ENCODE measurements around the gene CD63. TPM values are rescaled to one million over a fixed set of nuclear protein-coding genes. Genes with fewer than 3 reads are reported as not detected.
"Not testable (repeated sequence)": the region's sequence is repeated elsewhere in the genome, so short reads cannot be mapped to it uniquely, and the experiment has no call there.

The CD63 gene, protein sequence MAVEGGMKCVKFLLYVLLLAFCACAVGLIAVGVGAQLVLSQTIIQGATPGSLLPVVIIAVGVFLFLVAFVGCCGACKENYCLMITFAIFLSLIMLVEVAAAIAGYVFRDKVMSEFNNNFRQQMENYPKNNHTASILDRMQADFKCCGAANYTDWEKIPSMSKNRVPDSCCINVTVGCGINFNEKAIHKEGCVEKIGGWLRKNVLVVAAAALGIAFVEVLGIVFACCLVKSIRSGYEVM
- 131 TPM for polyA plus RNA-seq (2012; ENCODE audit: missing spikeins)

DNA sequence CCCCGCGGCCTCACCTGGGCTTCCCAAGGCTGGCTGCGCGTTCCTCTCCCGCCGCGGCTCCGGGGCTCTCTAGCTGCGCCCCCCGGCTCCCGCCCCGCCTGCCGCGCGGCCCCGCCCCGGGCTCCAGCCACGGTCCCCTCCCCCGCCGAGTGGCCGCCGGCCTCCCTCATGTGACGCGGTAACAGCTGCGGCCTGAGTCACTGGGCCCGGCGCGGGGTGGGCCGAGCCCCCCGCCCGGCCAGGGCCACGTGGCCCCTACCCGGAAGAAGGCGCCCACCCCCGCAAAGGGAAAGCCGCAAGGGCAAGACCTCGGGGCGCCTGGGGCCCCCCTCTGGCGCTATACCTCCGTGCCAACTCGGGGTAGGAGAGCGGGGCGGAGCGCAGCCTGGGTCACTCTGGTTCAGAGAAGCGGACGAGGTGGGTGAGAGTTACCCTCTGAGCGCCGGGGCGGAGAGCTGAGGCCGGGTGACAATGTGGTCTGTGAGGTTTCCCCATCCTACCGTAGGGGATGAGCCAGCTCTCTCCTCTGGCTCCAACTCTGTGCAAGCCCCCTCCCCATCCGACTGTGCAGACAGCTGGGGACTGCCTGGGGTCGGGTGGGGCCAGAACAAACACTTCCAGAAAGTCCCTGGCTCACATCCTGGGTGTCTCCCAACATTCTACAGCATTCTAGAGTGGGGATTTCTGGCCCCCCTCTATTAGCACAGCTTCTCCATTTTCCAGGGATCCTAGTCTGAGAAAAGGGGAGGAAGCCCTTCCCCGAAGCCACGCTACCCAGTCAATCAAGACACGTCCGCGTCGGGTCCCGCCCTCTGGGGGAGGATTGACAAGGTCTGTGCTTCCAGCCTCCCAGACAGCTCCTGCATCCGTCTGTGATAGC, at the start of gene CD63:
TSS of gene CD63 (minus strand) at position 71 of the 880 bp plus-strand sequence. CDS start 668 bp downstream, outside the sequence.
- FAIRE-seq = peak; percentile 66
- peak; percentile 93 for DNase-seq (ENCODE audit: insufficient read length)
- peak; percentile 53 for TF ChIP-seq TAF1 (IDR thresholded peaks at IDR 0.05; ENCODE audit: borderline replicate concordance, low read depth, low read length)
- peak; percentile 15; the same call in 1 of the 2 replicates for TF ChIP-seq POLR2AphosphoS5 (IDR thresholded peaks at IDR 0.05; ENCODE audit: low read depth, low read length)
- TF ChIP-seq POLR2A (IDR thresholded peaks at IDR 0.05; ENCODE audit: low read depth, low read length) = peak; percentile 63

DNA sequence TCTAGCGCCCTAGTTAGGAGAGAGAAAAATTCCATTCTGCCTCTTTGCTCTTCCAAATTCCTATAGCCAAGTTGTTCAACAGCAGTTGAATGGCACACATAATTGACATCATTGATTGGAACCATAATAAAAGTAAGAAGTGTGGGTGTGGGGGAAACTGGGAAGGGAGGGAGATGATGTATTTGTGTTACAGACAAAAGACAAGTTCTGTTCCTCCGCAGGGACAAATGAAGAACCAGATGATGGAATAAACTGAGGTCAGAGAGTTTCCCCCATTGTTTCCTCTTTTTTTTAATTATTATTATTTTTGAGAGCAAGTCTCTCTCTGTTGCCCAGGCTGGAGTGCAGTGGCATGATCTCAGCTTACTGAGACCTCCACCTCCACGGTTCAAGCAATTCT, 49.0 kb upstream of the CD63 start:
- DNase-seq (ENCODE audit: insufficient read length) (no peak), FAIRE-seq (no peak)
- no peak for TF ChIP-seq POLR2AphosphoS5 (IDR thresholded peaks at IDR 0.05; ENCODE audit: low read depth, low read length)
- TF ChIP-seq POLR2A (IDR thresholded peaks at IDR 0.05; ENCODE audit: low read depth, low read length) = no peak
- no peak for TF ChIP-seq TAF1 (IDR thresholded peaks at IDR 0.05; ENCODE audit: borderline replicate concordance, low read depth, low read length)

DNA sequence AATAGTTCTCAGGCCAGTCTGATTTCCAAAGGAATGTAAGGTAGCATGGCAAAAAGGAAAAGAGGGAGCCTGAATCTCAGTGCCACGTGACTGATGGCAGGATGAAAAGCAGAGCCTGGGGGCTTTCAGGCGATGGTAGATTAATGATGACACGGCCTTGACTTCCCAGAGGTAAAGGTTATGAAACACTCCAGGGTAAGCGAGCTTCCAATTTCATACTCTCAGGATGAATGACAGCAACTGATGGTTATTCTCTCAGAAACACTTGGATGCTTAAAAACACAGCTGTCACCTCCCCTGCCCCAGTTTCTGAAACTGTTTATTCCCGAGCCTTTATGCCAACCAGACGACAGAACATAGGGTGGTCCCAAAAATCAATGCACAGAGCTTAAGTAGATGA, 42.9 kb upstream of the CD63 start:
- no peak for DNase-seq (ENCODE audit: insufficient read length)

DNA sequence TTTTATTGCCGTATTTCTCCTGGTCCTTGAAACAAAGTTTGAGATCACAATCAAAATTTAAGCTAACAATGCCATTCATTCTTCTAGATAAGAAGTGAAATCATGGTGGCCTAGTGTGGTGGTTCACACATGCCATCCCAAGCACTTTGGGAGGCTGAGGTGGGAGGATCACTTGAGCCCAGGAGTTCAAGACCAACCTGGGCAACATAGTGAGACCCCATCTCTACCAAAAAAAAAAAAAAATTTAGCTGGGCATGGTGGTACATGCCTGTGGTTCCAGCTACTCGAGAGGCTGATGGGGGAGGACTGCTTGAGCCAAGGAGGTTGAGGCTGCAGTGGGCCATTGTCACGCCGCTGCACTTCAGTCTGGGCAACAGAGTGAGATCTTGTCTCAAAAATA, 38.3 kb upstream of the CD63 start:
- FAIRE-seq = no peak
- DNase-seq (ENCODE audit: insufficient read length) = no peak
- no peak for TF ChIP-seq POLR2A (IDR thresholded peaks at IDR 0.05; ENCODE audit: low read depth, low read length)
- TF ChIP-seq POLR2AphosphoS5 (IDR thresholded peaks at IDR 0.05; ENCODE audit: low read depth, low read length) = no peak
- no peak for TF ChIP-seq TAF1 (IDR thresholded peaks at IDR 0.05; ENCODE audit: borderline replicate concordance, low read depth, low read length)

More for the DNA sequence above, 42.9 kb upstream of the CD63 start:
- TF ChIP-seq POLR2A (IDR thresholded peaks at IDR 0.05; ENCODE audit: low read depth, low read length) (no peak), TAF1 (IDR thresholded peaks at IDR 0.05; ENCODE audit: borderline replicate concordance, low read depth, low read length) (no peak), POLR2AphosphoS5 (IDR thresholded peaks at IDR 0.05; ENCODE audit: low read depth, low read length) (no peak)
- no peak for FAIRE-seq

DNA sequence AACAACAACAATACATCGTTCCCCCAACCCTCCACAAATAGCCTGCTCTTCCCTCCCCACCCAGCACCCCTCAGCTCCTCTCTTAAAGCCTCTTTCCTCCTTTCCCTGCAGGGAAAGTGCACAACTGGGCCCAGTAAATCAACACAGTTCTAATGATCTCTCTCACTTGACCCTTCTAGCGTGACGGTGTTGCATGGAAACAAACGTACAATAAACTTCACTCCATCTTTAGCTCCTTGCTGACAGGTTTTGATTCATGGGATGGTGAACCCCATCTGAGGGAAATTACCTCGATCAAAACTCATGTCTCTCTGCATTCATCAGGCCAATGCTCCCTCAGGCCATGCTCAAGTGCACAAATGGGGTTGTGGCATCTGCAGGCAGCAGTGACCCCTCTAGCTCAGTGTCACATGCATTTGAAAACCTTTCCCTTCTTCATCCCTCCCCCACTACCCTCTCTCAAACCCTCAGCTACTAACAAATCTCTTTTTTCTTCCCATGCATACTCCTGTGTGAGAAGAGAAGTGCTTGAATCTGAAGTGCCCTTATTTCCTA, 37.0 kb upstream of the CD63 start:
- FAIRE-seq = no peak
- TF ChIP-seq POLR2A (IDR thresholded peaks at IDR 0.05; ENCODE audit: low read depth, low read length) (no peak), TAF1 (IDR thresholded peaks at IDR 0.05; ENCODE audit: borderline replicate concordance, low read depth, low read length) (no peak), POLR2AphosphoS5 (IDR thresholded peaks at IDR 0.05; ENCODE audit: low read depth, low read length) (no peak)
- DNase-seq (ENCODE audit: insufficient read length) = no peak

DNA sequence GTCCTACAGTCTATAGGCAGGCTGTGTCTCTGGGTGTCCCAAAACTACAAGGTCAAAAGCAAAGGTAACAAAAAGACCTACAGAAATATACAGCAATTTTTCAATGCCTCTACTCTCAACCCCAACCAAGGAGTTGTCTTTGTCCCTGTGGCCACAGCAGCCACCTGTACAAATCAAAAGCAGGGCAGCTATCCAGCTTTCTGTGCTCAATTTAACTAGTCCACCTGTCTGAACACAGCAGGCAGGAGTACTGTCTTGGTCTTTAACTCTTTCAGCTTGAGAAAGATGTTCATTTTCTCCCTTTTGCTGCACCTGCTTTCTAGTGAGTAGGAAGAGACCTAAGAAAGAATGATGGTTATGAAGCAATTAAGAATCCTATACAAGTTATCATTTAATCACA, 33.8 kb upstream of the CD63 start:
- TF ChIP-seq POLR2AphosphoS5 (IDR thresholded peaks at IDR 0.05; ENCODE audit: low read depth, low read length) (no peak), POLR2A (IDR thresholded peaks at IDR 0.05; ENCODE audit: low read depth, low read length) (no peak), TAF1 (IDR thresholded peaks at IDR 0.05; ENCODE audit: borderline replicate concordance, low read depth, low read length) (no peak)
- DNase-seq (ENCODE audit: insufficient read length) (no peak), FAIRE-seq (no peak)

DNA sequence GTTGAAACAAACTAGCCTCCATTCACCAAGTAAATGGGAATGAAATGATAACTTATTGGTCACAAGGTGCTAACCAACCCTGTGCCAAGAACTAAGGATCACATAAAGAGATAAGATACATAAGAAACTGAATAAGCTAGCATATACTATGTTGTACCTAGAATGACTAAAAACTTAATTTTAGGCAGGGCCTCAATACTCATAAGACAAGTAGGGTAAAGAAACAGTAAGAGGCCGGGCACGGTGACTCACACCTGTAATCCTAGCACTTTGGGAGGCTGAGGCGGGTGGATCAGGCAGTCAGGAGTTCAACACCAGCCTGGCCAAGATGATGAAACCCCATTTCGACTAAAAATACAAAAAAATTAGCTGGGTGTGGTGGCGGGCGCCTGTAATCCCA, 31.9 kb upstream of the CD63 start:
- TF ChIP-seq TAF1 (IDR thresholded peaks at IDR 0.05; ENCODE audit: borderline replicate concordance, low read depth, low read length) = no peak
- no peak for TF ChIP-seq POLR2AphosphoS5 (IDR thresholded peaks at IDR 0.05; ENCODE audit: low read depth, low read length)
- no peak for TF ChIP-seq POLR2A (IDR thresholded peaks at IDR 0.05; ENCODE audit: low read depth, low read length)
- DNase-seq (ENCODE audit: insufficient read length) (no peak), FAIRE-seq (no peak)

DNA sequence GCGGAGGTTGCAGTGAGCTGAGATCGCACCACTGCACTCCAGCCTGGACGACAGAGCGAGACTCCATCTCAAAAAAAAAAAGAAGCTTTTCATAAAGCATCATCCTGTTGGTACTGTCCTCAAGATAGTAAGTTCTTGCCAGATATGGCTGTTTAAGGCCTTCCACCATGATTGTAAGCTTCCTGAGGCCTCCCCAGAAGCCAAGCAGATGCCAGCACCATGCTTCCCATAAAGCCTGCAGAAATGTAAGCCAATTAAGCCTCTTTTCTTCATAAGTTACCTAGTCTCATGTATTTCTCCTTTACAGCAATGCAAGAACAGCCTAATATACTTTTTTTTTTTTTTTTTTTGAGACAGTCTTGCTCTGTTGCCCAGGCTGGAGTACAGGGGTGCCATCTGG, 29.8 kb upstream of the CD63 start:
- not testable (repeated sequence) for FAIRE-seq

DNA sequence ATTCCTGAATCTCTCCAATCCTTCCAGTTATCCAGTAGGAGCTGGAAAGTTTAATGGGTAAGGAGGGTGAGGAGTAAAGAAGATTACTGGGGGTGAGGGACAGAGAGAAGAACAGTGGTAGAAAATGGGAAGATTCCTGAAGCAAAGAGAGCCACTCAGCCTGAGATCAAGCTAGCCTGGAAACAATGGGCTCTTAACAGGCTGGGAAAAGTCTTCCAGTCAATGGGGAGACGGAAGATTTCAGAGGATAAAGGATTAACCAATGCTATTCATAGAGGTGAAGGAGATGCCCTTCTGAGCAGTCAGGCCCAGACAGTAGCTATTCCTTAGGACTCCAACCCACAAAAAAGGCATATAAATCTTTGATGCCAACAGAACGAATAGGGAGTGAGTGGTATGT, 28.9 kb upstream of the CD63 start:
- DNase-seq (ENCODE audit: insufficient read length) (no peak), FAIRE-seq (no peak)
- TF ChIP-seq POLR2A (IDR thresholded peaks at IDR 0.05; ENCODE audit: low read depth, low read length) = no peak
- no peak for TF ChIP-seq TAF1 (IDR thresholded peaks at IDR 0.05; ENCODE audit: borderline replicate concordance, low read depth, low read length)

More for the DNA sequence above, 29.8 kb upstream of the CD63 start:
- DNase-seq (ENCODE audit: insufficient read length) = not testable (repeated sequence)

DNA sequence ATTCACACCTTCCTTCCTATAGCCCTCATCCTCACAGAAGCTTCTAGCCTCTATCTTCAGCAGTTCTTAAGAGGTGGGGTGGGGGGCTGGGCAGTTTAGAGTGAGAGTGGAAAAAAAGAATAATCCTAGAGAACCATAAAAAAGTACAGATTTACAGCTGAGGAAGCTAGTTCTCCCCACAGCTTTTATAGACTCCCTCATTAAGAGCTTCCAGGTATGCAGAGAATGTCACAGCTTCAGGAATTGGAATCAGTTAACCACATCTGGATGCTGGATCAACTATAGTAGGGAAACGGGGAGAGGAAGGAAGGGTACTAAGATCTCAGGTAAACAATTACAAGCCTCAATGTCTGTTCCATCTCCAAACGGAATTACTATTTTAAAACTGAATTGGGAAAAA, 26.4 kb upstream of the CD63 start:
- no peak for DNase-seq (ENCODE audit: insufficient read length)
- no peak for FAIRE-seq
- TF ChIP-seq TAF1 (IDR thresholded peaks at IDR 0.05; ENCODE audit: borderline replicate concordance, low read depth, low read length) (no peak), POLR2A (IDR thresholded peaks at IDR 0.05; ENCODE audit: low read depth, low read length) (no peak), POLR2AphosphoS5 (IDR thresholded peaks at IDR 0.05; ENCODE audit: low read depth, low read length) (no peak)

DNA sequence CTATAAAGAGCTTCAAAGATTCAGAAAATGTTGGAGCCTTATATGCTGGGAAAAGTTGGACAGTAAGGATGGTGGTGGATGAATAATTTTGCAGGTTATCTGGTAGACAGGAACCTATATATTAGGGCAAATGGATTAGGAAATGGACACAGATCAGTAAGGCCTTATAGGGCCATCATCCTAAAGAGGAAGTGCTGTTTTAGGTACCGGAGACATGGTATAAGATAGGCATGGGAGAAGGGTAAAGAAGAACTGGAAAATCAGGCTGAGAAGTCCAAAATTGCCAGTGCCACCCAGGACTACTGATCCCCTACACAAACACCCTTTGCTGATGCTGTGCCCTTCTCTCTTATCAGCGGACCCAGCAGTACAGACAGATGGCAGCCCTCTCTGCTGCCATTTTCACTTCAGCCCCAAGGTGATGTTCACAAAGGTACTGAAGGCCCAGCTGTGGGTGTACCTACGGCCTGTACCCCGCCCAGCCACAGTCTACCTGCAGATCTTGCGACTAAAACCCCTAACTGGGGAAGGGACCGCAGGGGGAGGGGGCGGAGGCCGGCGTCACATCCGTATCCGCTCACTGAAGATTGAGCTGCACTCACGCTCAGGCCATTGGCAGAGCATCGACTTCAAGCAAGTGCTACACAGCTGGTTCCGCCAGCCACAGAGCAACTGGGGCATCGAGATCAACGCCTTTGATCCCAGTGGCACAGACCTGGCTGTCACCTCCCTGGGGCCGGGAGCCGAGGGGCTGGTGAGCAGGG, 19.6 kb upstream of the CD63 start:
- TF ChIP-seq POLR2AphosphoS5 (IDR thresholded peaks at IDR 0.05; ENCODE audit: low read depth, low read length) (no peak), TAF1 (IDR thresholded peaks at IDR 0.05; ENCODE audit: borderline replicate concordance, low read depth, low read length) (no peak), POLR2A (IDR thresholded peaks at IDR 0.05; ENCODE audit: low read depth, low read length) (no peak)
- no peak for FAIRE-seq

More for the DNA sequence above, 19.6 kb upstream of the CD63 start:
- DNase-seq (ENCODE audit: insufficient read length) = no peak
